CD4-positive, alpha-beta T cell treated with Interleukin-21 for 1 hour (primary cell): ENCODE measurements around the gene NAMPT.

Source experiments
- DNase-seq: peaks from one replicate; pipeline ENCODE4 v3.0.0-alpha.2; 2020

NAMPT gene

DNA sequence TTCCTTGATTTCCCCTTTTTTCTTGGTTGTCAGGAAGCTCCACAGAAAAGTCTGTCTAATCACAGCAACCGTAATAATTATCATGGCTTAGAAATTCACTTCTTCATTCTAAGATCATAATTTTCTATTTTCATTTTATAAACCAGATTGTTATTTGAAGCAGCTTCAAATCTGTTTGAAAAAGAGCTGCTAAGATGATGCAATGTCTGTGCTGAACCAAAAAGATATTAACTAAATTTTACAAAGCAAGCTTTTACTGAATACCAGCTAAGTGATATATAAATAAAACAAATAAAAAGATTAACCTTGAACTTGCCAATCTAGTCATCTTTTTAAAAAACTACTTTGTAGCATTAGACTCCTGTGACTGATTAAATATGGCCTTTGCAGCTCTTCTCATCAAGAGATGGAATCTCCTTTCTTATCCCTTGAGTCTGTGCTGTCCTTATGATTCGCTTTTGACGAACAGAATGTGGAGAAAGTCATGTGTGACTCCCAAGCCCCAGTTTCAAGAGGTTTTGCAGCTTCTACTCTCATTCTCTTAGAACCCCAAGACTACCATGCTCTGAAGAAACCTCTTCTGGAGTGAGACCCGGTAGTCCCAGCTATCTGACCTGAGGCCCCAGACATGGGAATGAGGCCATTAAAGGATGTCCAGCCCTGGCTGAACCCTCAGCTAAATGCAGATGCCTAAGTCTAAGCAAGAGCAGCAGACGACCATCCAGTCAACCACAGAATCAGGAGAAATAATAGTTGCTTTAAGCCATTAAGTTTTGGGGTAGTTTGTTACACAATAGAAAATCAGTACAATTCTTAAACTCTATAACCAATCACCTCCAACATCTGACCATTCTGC lies 14.4 kb downstream of the NAMPT start:
- DNase-seq: no peak

DNA sequence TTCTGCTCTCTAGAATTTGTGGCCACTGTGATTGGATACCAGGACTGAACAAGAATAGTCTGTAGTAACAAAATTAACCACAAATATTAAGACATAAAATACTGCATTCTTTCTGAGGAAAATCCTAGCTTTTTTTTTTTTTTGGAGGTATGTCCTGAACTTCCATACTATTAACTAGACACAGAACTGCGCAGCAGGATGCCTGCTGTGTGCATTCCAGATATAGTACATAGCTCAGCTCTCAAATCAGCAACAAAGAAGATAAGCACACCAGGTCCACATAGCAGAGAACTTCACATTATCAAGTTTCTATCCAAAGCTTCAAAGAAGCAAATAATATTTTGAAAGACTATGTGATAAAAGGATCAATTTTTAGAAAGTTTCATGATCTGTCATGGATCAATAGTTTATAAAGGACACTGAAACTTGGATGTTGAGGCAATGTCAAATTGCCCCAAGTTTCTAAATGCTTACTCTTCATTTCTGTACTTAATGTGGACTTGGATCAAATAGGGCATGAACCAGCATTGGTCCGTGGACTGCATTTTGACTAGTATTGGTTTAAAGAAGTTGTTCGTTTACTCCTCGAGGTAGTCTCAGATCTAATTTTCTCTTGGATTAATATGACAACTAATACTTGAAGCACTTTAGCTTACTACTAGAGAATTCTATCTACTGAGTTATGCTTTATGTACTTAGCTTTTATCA lies 15.4 kb downstream of the NAMPT start:
- no peak for DNase-seq

DNA sequence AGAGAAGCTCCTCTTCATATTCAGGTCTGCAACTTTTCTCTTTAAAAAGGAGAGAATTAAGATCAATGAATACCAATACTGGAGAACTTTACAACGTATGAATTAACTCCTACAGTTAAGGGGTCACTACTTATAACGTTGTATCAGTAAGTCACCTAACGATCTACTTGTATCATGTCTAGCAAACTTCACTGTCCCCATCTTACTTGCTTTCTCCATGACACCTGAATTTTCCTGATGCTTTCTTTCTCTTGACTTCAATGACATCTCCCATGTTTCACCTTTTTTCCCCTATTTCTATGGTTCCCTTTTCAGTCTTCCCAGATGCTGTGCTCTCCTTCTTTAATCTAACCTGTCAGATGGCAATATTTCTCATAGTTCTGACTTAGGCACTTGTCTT lies 19.6 kb downstream of the NAMPT start:
- DNase-seq: no peak

DNA sequence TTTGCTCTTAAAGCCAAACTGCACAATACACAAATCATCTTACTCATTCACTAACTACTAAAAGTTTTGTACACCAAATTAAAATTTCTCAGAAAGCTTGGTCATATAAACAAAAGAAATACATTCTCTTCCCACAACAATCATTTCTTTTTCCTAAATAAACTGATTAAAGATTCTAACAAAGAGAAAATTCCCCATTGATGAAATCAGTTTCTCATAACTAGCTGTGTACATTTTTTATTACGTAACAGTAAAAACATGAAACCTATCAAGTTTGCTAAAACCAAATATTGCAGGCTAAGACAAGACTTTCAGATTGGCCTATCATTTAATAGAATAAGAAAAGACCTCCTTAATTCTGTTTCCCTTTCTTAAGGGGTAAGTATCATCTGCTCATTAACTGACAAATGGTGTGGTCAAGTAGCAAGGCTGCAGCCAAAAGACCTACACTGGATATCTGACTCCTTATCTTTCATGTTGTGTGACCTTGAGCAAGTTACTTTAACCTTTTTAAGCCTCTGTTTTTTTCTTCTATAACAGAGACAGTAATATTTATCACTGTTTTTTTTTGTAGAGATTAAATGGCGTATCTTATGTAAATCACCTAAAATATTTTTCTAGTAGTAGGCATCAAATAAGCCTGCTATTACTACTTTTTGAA lies 22.4 kb downstream of the NAMPT start:
- DNase-seq: no peak

DNA sequence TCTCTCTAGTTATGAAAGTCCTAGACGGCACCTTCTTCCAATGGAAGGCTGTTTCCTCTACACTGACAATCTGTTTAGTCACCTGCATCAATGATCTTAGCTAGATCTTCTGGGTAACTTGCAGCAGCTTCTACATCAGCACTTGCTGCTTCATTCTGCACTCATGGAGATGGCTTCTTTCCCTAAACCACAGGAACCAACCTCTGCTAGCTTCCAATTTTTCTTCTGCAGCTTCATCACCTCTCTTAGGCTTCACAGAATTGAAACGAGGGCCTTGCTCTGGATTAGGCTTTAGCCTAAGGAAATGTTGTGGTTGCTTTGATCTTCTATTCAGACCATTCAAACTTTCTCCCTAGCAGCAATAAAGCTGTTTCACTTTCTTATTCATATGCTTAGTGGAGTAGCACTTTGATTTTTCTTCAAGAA lies 24.6 kb downstream of the NAMPT start:
- peak; percentile 34 for DNase-seq

DNA sequence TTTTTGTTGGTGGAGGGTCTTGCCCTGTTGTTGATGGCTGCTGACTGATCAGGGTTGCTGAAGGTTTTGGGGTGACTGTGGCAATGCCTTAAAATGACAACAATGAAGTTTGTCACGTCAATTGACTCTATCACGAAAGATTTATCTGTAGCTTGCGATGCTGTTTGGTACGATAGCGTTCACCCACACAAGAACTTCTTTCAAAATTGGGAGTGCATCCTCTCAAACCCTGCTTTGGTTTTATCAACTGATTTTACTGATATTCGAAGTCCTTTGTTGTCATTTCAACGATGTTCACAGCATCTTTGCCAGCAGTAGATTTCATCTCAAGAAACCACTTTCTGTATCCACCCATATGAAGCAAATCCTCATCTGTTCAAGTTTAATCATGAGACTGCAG lies 26.0 kb downstream of the NAMPT start:
- no peak for DNase-seq

DNA sequence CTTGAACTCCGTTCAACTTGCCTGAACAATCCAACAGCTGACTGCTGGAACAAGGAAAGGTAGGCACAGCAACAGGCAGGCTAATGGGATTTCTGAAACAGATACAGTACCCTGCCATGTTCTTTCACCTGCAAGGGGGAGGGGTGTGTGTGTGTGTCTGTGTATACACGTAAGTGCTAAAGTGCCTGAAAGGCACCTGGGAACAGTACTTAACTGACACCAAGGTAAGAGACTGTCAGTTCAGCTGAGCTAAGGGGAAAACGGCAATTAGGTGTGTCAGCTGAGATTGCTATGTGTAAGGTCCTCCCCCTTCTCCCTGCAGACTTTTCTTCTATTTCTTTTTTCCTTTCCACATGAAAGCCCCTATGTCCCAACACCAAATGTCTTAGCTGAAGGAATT lies 27.0 kb downstream of the NAMPT start:
- no peak for DNase-seq

DNA sequence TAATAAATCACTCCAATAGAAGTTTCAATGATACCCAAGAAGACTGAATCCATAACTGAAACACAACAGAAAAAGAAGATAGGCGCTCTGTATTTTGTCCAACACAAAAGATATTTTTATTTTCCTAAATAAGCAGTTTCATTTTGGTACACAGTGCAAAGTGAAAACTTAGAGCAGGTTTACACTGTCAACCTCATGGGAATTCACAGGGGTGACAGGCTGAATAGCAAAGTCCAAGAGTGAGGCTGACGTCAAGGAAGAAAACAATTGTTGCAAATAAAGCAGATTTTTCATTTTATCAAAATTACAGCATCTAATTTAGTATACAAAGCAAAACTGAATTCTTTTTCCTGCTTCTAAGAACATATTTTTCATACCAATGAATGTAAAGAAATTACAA lies 28.6 kb downstream of the NAMPT start:
- no peak for DNase-seq

DNA sequence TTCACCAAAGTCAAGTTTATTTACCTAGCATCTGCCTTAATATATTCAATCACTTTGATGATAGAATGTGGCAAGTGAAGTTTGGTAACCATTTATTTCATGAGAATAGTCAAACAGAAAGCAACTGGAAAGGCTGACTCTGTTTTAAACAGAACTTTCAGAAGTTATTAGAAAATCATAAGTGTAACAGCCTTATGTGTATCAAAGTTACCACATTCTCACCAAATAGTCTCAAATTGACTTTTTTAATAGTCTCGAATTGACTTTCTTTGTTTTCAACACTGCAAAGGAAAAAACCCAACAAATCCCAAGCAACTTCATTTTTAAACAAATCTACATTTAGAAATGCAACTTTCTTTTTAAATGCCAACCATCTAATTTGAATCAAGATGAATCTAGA lies 29.5 kb downstream of the NAMPT start:
- no peak for DNase-seq

DNA sequence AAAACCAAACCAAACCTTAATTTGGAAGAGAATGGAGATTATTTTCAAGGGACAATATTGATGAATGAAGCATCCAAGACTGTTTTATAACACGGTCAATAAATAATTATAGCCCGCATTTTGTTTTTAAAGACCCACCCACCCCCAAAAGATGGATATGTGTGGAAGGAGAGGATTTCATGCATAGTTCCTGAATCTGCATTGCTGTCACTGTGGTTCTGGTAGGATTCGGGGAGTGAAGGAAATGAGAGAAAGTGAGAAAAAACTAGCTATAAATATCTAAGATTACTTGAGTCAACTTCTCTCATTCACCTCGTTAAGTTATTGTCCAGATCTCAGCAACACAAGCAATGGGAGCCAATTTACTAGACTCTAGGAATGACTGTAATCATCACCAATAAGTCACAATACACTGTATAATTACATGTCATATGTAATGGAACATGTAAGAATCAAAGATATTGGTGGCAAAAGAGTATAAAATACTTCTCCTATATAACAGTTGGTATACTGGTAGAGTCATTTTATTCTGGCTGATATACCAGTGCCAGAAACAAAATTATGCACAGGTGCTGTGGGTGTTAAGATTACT lies 30.2 kb downstream of the NAMPT start:
- no peak for DNase-seq

DNA sequence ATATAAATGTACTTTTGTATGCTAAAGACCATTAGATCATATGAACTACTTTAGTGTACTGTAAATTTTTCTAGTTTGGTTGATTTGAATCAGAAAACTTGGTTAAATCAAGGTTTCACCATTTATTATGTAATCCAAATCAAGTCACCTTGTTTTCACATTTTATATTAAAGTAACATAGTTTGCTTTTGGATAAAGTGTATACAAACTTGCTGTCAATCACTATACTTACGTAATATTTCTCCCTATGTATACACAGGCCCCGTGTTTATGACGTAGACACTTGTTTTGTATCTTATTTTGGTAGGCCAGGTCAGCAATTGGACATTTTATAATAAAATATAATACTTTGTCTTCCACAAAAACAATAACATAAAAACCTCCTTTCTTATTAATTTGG lies 32.2 kb downstream of the NAMPT start:
- DNase-seq: no peak

DNA sequence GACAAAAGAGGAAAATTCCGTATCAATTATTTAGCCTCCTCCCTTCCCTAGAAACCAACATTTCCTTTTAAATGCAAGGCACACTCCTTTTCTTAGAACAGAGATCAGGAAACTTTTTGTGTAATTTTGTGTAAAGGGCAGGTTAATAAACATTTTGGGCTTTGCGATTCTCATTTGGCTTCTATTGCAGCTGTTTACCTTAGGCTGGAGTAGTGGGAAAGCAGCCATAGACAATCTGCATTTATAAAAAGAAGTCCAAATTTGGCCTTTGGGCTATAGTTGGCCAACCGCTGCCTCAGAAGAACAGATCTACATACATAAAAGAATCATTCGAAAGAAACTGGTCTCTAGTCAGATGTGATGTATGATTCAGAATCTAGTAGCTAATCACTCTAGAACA lies 35.3 kb downstream of the NAMPT start:
- no peak for DNase-seq

DNA sequence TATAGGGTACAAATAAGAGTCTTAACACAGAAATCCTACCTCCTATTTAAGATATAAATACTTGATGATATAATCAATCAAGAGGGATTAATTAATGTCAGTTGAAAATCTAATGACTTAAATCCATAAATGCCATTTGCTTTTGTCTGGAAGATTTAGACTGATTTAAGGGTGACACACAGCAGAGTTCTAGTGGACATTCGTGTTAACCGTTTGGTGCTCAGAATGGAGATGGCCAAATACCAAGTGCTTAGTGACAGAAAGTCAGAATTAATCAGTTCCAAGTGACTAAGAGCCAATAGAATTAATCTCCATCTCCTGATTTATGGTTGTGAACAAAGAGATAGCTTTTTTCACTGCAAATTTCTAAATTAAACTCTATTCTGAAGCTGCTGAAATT lies 36.2 kb downstream of the NAMPT start:
- DNase-seq: no peak

DNA sequence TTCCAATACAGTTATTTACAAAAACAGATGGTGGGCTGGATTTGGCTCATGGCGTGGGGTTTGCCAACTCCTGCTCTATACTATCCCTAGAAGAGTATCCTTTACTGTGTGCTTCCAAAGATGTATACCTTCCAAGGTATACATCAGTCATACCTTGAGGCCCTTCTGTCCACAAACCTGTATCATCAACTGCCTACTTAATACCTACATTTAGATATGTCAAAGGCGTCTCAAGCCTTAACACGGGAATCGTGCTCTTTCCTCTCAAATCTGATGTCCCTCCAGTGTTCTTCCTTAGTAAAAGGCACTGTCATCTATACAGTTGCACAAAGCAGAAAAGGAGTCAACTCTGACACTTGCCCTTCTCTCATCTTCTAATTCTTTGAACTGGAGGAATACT lies 36.9 kb downstream of the NAMPT start:
- DNase-seq: no peak

DNA sequence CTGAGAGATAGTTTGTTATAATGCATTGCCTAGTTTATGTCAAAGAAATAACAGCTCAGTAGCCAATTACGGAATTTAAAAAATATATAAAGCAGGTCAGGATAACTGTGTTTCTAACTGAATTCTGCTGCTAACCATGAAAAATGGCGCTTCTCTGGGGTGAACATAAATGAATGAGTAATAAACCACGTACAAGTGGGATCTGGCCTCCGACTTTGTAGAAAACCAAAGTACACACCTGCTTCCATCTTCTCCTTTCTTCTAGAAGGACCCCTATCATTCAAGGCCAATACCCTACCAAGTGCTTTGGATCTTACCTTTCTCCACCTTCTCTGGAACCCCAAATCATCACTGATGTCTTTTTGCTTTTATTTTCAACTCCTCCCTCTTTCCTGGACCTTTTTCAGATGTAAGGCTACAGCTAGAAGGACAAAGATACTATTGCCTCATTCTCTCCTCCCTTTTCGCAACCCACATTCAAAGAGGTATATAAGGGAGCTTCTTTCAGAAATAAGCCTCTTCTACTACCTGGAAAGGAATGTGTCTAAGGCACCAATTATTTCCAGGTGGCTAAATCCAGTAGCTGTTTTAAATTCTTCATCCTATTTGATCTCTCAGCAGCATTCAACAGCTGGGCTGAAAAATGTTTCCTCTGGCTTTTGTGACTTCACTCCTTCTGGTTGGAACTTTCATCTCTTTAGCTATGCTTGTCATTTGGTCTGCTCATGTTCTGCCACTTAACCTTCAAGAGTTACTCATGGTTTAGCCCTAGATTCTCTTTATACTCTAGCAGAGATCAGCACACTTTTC lies 37.7 kb downstream of the NAMPT start:
- no peak for DNase-seq

DNA sequence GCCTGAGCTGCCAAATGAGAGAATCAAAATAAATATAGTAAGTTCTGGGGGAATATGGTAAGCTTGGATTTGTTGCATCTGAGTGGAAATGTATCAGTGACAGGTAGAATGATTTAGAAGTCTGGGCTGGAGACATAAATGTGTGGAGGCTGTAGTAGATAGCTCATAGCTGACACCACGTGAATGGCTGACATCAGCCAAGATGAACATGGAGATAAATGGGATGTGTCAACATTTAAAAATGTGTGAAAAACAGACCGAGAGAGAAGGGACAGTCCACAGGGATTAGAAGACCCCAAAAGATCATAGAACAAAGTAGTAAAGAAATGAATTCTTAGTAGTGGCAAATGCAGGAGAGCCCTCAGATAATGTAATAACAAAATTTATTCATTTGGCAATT lies 40.9 kb downstream of the NAMPT start:
- DNase-seq: no peak

DNA sequence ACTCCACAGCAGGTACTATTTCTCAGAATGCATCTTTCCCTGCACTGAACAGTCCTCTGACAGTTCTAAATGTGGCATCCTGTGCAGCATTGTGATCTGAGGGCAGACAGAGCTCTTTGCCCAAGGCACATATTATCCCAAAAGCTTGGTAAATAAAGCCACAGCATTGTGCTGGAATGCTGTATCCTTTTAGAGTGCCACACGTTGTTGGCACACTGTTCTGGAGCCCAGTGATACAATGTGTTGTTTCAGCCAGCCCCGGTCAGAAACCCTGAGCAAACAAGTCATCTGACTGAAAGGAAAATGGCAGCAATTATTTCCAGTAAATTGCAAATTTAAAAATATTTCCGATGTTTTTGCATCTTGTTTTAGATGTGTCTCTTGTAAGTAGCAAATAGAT lies 45.4 kb downstream of the NAMPT start:
- DNase-seq: no peak

DNA sequence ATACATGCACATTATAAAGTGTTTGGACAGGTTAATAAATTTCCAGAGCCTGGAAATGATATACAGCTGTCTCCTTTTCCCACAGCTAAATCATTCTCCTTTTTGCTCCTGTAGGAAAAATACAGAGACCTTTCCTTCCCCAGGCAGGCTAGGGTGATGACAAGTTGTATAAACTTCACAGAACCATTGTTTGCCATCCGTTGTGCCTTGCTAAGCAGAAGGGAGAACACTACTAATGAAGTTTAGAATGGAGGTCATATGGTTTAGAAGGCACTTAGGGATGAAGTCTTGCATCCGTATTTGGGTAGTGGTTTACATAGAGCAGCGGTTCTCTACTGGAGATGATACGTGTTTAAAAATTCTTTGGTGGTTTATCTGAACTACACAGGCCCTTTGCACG lies 46.0 kb downstream of the NAMPT start:
- DNase-seq: no peak

DNA sequence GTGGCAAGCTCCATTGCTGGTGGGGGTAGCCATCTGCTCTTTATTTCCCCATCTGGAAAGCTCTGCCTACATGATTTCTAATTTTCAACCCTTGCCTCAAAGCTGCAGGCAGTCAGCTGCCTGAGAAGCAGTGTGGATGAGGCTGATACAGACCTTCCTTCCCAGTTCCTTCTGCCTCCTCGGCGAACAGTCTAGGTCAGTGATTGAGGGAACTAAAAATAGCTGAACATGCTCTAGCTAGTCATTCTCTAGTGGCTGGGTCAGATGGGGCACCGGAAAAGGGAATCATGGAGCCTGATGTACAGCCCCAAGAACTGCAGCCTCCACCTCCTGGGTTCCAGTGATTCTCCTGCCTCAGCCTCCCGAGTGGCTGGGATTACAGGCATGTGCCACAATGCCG lies 48.7 kb downstream of the NAMPT start:
- DNase-seq: no peak

DNA sequence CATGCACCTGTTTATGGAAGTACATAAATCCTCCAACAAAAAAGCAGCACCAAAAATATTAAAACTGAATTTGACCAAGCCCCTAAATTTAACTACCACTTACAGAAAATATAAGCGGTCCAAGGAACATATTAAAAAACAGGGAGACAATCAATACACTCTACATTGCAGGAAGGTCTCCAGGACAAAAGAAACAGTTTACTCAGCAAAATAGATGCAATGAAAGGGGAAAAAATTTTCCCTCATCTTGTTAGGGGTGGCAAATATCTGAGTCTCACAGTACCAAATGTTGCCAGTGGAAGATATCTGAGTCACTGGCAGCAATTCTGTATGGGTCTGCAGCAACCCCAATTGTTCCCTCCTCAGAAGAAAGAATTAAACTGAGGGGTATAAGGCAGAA lies 50.4 kb downstream of the NAMPT start:
- no peak for DNase-seq

DNA sequence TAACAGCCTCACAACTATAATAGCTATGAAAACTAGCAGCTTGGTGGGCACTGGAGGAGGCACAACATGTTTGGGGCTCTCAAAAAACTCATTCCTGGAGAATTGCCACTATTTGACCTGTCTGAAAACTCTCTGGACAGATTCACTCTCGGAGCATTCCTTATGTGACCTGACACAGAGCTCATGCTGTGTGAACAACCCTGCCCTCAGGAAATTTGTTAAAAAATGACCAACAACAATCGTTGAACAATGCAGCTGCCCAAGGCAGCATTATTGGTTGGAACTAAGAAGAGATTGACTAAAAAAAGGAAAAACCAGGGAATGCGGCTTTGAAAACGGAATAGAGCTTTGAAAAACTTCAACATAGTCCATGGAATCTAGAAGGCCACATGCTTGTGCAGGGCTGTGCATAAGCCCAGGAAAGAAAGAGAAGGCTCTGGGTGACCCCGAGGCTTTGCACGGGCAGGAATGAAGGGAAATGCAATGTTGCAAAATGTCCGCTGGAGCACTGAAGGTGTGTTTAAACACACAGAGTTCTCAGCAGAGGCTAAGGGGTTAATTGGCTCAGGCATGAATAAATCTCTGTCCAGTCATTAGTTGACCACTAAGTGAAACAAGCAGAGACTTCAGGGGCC lies 52.8 kb downstream of the NAMPT start:
- no peak for DNase-seq

DNA sequence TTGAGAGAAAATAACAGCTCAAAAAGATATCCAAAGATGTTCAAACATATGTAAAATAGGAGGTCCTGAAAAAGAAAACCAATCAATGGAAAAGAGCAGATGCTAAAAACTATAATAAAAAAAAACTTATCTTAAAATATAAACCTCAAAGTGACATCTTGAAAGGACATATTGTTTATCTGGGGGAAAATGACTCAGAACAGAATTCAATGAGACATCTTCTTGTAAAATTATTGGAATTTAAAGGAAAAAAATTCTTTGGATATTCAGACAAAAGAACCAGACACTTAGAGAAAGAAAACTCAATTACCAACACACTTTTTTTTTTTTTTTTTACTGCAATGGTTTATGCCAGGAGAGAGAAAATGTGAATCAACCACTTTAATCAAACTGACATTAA lies 58.9 kb downstream of the NAMPT start:
- DNase-seq: no peak
